ENCODE data around the gene MEF2A.
"Not testable (repeated sequence)": the region's sequence is repeated elsewhere in the genome, so short reads cannot be mapped to it uniquely, and the experiment has no call there.

MEF2A gene

GRCh38 chr15:99732751-99733267 is 167.0 kb downstream of the MEF2A start:
- no peak for DNase-seq

GRCh38 chr15:99733268-99734039 is 167.7 kb downstream of the MEF2A start, which contains the start of gene LYSMD4:
Gene LYSMD4, minus strand, starts transcription at chr15:99733437. Its CDS starts 1,438 bp downstream, at chr15:99731999.
- DNase-seq = peak; percentile 30

- not testable (repeated sequence) for DNase-seq
Measured at GRCh38 chr15:99734040-99734291, 168.2 kb downstream of the MEF2A start.

GRCh38 chr15:99734575-99734974 is 168.8 kb downstream of the MEF2A start:
- DNase-seq = no peak

GRCh38 chr15:99735868-99736267 is 170.1 kb downstream of the MEF2A start:
- DNase-seq = no peak

GRCh38 chr15:99736702-99737101 is 170.9 kb downstream of the MEF2A start:
- DNase-seq = no peak

GRCh38 chr15:99738021-99738847 is 172.4 kb downstream of the MEF2A start:
- DNase-seq = no peak

- DNase-seq = no peak
Measured at GRCh38 chr15:99741835-99742234, 176.1 kb downstream of the MEF2A start.

- DNase-seq = no peak
Measured at GRCh38 chr15:99744142-99744541, 178.4 kb downstream of the MEF2A start.

- no peak for DNase-seq
Measured at GRCh38 chr15:99745370-99746086, 179.7 kb downstream of the MEF2A start.

- DNase-seq = no peak
Measured at GRCh38 chr15:99749386-99749785, 183.6 kb downstream of the MEF2A start.

GRCh38 chr15:99750326-99750725 is 184.5 kb downstream of the MEF2A start:
- not testable (repeated sequence) for DNase-seq

- DNase-seq = no peak
Measured at GRCh38 chr15:99752556-99752955, 186.8 kb downstream of the MEF2A start.

- DNase-seq = no peak
Measured at GRCh38 chr15:99753066-99753465, 187.3 kb downstream of the MEF2A start.

- DNase-seq = no peak
Measured at GRCh38 chr15:99755692-99756409, 190.1 kb downstream of the MEF2A start.

- DNase-seq = no peak
Measured at GRCh38 chr15:99762288-99762687, 196.5 kb downstream of the MEF2A start.

- DNase-seq = no peak
Measured at GRCh38 chr15:99763827-99764226, 198.0 kb downstream of the MEF2A start.

GRCh38 chr15:99764522-99764921 is 198.7 kb downstream of the MEF2A start:
- no peak for DNase-seq
